Measurements from ENCODE around the gene ATXN2. TPM values are rescaled to one million over a fixed set of nuclear protein-coding genes. Genes with fewer than 3 reads are reported as not detected.

The ATXN2 gene
- total RNA-seq, 1 donor from 2014 or later = 49.1 TPM

- DNase-seq = no peak
These were observed 148.4 kb downstream of the ATXN2 start for GRCh38 chr12:111450676-111451075.

- DNase-seq = no peak
These were observed 150.0 kb downstream of the ATXN2 start for GRCh38 chr12:111448846-111449790.

GRCh38 chr12:111448266-111448830 is 150.8 kb downstream of the ATXN2 start:
- DNase-seq = no peak

GRCh38 chr12:111447571-111448265 is 151.4 kb downstream of the ATXN2 start:
- DNase-seq = no peak

GRCh38 chr12:111446631-111447570 is 152.2 kb downstream of the ATXN2 start:
- no peak for DNase-seq

- peak; percentile 12 for DNase-seq
These were observed 153.2 kb downstream of the ATXN2 start for GRCh38 chr12:111445726-111446581.

GRCh38 chr12:111444925-111445725 is 154.0 kb downstream of the ATXN2 start:
- peak; percentile 25 for DNase-seq

GRCh38 chr12:111444314-111444924 is 154.7 kb downstream of the ATXN2 start:
- no peak for DNase-seq

- no peak for DNase-seq
These were observed 155.5 kb downstream of the ATXN2 start for GRCh38 chr12:111443586-111443985.

GRCh38 chr12:111443086-111443485 is 156.0 kb downstream of the ATXN2 start:
- no peak for DNase-seq

- DNase-seq = no peak
These were observed 156.6 kb downstream of the ATXN2 start for GRCh38 chr12:111442301-111443045.

- no peak for DNase-seq
These were observed 157.8 kb downstream of the ATXN2 start for GRCh38 chr12:111441107-111441928.

- DNase-seq = no peak
These were observed 158.5 kb downstream of the ATXN2 start for GRCh38 chr12:111440631-111441030.

- DNase-seq = no peak
These were observed 159.0 kb downstream of the ATXN2 start for GRCh38 chr12:111440152-111440551.

GRCh38 chr12:111439657-111440151 is 159.4 kb downstream of the ATXN2 start:
- no peak for DNase-seq

GRCh38 chr12:111438481-111438880 is 160.6 kb downstream of the ATXN2 start:
- no peak for DNase-seq

GRCh38 chr12:111437816-111438454 is 161.2 kb downstream of the ATXN2 start:
- DNase-seq = no peak

Data from skin of body (tissue), 2 donors.